ENCODE measurements around the gene RASSF3.
"Not testable (repeated sequence)": the region's sequence is repeated elsewhere in the genome, so short reads cannot be mapped to it uniquely, and the experiment has no call there.

The RASSF3 gene

DNA sequence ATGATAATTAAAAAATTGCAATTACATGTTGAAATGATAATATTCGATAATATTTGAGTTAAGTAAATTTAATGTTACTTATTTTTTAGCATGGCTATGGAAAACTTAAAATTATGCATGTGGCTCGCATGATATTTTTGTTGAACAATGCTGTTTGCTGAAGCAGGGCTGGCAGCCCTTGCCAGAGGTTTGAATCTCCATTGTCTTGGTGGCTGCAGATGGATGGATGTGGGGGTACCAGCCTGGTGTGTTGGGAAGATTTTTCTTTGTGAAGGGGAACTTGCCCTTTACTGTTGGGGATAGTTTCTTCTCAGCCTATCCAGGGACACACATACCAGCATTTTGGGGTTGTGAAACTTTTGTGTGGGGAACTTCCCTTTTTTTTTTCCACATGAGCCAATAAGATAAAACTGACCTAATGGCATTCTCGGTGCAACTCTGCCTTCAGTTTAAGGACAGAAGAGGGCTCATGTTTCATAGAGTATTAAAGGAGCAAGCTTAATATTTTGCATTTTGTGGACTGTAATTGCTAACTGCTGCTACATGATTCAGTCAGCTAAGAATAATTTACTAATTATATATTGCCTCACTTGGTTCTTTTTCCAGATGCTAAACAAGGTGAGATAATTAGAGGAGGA is 8.8 kb downstream of the RASSF3 start:
- Histone ChIP-seq H3K27me3 (ENCODE audit: control insufficient read depth, insufficient read depth, low read length) (no peaks in the 10 kb centered on the region), H3K4me1 (ENCODE audit: control insufficient read depth, insufficient read depth, low read length) (peaks cover 25% of the 10 kb centered on the region), H3K36me3 (ENCODE audit: control insufficient read depth, insufficient read depth, low read length) (no peaks in the 10 kb centered on the region; the same call in 1 of the 2 replicates), H3K9ac (ENCODE audit: low read depth, low read length) (no peak overlapping the region), H3K27ac (ENCODE audit: low read depth, low read length) (no peak overlapping the region), H3K4me3 (ENCODE audit: low read depth, low read length) (no peak overlapping the region), H3K9me3 (ENCODE audit: control insufficient read depth, insufficient read depth, low read length) (no peaks in the 10 kb centered on the region)

DNA sequence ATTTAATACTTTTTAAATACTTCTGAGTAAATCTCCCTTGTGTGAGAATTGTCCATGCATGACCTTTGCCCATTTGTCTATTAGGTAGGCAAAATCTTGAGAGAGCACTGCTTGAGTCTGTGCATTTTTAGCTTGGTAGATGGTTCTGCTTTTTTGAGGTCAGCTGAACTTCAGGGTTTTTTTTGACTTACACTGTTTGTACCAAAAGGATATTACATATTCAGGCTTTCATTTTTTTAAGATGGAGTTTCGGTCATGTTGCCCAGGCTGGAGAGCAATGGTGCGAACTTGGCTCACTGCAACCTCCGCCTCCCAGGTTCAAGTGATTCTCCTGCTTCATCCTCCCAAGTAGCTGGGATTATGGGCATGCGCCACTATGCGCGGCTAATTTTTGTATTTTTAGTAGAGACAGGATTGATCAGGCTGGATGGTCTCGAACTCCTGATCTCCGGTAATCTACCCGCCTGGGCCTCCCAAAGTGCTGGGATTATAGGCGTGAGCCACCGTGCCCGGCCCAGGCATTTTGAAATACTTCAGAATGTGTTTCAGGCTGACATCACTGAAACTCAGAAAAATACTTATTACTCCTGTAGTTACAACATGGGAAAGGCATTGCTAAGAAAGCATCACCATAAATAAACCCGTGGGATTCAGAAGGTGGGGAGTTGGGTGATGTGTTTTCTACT is 11.1 kb downstream of the RASSF3 start:
- H3K9me3 ChIP-seq (ENCODE audit: control insufficient read depth, insufficient read depth, low read length) = no peaks in the 10 kb centered on the region
- H3K36me3 ChIP-seq (ENCODE audit: control insufficient read depth, insufficient read depth, low read length) = no peaks in the 10 kb centered on the region
- H3K4me3 ChIP-seq (ENCODE audit: low read depth, low read length) = no peak overlapping the region
- no peak overlapping the region for H3K27ac ChIP-seq (ENCODE audit: low read depth, low read length)
- no peaks in the 10 kb centered on the region for H3K27me3 ChIP-seq (ENCODE audit: control insufficient read depth, insufficient read depth, low read length)
- peaks cover 33% of the 10 kb centered on the region for H3K4me1 ChIP-seq (ENCODE audit: control insufficient read depth, insufficient read depth, low read length)
- H3K9ac ChIP-seq (ENCODE audit: low read depth, low read length) = no peak overlapping the region

DNA sequence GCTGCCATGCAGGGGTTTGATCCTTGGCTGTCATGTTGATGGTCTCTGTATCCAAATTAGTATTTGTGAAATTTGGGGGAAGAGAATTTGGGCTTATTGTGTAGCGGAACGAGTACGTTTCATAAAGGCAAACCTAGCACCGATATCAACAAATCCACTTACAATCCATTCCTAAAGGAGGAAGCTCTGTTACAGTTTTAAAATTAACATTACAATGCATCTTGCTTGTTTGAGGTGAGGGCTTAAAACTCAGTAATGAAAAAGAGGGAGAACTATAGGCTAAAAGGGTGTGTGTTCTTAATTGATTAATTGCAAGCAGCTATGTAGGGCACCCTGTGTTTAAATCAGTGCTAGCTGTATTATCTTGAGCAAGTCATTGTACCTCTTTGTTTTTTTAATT is 13.7 kb downstream of the RASSF3 start:
- Histone ChIP-seq H3K27ac (ENCODE audit: low read depth, low read length) (peak overlapping the region; percentile 56), H3K4me3 (ENCODE audit: low read depth, low read length) (peak overlapping the region; percentile 15; the same call in 1 of the 2 replicates), H3K27me3 (ENCODE audit: control insufficient read depth, insufficient read depth, low read length) (no peaks in the 10 kb centered on the region), H3K9ac (ENCODE audit: low read depth, low read length) (no peak overlapping the region), H3K9me3 (ENCODE audit: control insufficient read depth, insufficient read depth, low read length) (no peaks in the 10 kb centered on the region), H3K36me3 (ENCODE audit: control insufficient read depth, insufficient read depth, low read length) (no peaks in the 10 kb centered on the region), H3K4me1 (ENCODE audit: control insufficient read depth, insufficient read depth, low read length) (peaks cover 40% of the 10 kb centered on the region)

DNA sequence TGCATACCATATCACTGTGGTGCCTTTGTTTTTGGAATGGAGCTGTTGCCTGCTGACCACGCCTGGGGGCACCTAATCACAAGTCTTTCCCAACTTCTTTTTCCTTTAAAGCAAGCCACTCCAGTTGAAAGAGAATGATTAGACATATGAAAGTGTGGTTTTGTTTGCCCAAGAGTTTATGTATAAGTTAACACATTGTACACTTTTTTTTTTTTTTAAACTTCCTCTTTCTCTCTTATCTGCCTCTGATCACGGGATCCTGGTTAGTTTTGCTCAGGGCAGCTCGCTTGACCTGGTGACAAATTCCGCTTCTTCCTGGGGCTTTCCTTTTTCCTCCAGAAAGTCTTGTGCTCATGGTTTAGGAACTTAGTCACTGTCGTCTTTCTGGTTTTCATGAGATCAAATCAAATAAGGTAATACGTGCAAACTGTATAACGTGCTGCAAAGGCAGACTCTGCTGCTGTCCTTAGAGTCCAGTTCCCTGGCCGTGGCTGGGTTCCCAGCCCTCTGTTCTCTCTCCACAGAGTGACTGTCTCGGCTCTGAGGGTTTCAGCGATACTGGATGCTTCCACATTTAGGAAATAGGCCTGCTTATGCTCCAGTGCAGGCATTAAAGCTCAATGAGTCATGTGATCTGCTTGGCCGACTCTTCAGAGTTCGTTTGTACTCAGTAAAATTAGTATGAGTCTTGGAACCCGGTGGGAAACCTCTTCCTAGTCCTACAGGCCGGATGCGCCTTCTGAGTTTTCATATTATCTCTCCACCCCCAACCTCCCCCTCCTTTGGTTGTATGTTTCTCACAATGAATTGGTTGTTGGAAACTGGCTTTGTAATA is 15.2 kb downstream of the RASSF3 start:
- H3K27me3 ChIP-seq (ENCODE audit: control insufficient read depth, insufficient read depth, low read length) = no peaks in the 10 kb centered on the region
- H3K27ac ChIP-seq (ENCODE audit: low read depth, low read length) = peak overlapping the region; percentile 48
- no peak overlapping the region; the same call in 1 of the 2 replicates for H3K9ac ChIP-seq (ENCODE audit: low read depth, low read length)
- 0 out of 2 replicates have a peak, but pooled peaks cover 6% of the 10 kb centered on the region for H3K36me3 ChIP-seq (ENCODE audit: control insufficient read depth, insufficient read depth, low read length)
- H3K4me1 ChIP-seq (ENCODE audit: control insufficient read depth, insufficient read depth, low read length) = peaks cover 36% of the 10 kb centered on the region
- H3K4me3 ChIP-seq (ENCODE audit: low read depth, low read length) = no peak overlapping the region
- no peaks in the 10 kb centered on the region for H3K9me3 ChIP-seq (ENCODE audit: control insufficient read depth, insufficient read depth, low read length)

DNA sequence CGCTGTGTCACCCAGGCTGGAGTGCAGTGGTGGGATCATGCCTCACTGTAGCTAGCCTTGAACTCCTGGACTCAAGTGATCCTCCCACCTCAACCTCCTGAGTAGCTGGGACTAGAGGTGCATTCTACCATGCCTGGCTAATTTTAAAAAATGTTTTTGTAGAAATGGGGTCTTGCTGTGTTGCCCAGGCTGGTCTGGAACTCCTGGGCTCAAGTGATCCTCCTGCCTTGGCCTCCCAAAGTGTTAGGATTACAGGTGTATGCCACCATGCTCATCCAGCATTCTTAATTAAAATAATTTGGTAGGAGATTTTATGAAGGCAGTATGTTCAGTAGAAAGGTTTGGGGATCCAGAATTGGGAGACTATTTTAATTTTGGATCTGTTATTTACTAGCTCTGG is 16.3 kb downstream of the RASSF3 start:
- not testable (repeated sequence) for H3K27me3 ChIP-seq (ENCODE audit: control insufficient read depth, insufficient read depth, low read length); H3K36me3 ChIP-seq (ENCODE audit: control insufficient read depth, insufficient read depth, low read length); H3K4me3 ChIP-seq (ENCODE audit: low read depth, low read length); H3K9me3 ChIP-seq (ENCODE audit: control insufficient read depth, insufficient read depth, low read length); H3K27ac ChIP-seq (ENCODE audit: low read depth, low read length); H3K9ac ChIP-seq (ENCODE audit: low read depth, low read length)
- peaks cover 36% of the 10 kb centered on the region for H3K4me1 ChIP-seq (ENCODE audit: control insufficient read depth, insufficient read depth, low read length)

DNA sequence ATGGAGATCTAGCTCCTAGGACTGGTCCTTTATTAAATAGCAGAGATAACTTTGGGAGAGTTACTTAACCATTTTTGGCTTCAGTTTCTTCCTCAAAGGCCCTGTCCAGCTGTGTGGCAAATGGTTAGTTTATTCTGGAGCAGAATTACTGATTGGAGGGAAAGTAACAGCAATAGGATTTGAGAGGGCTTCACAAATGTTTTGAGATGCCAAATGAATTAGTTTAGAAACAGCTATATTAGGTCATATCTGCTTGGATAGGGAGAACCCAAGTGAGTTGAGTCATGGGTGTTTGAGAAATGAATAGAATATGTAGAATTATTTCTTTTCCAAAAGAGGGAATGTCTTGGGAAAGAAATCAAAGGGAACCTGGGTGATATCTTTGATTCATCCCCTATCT is 17.5 kb downstream of the RASSF3 start:
- no peaks in the 10 kb centered on the region for H3K27me3 ChIP-seq (ENCODE audit: control insufficient read depth, insufficient read depth, low read length)
- no peaks in the 10 kb centered on the region for H3K9me3 ChIP-seq (ENCODE audit: control insufficient read depth, insufficient read depth, low read length)
- H3K36me3 ChIP-seq (ENCODE audit: control insufficient read depth, insufficient read depth, low read length) = 0 out of 2 replicates have a peak, but pooled peaks cover 6% of the 10 kb centered on the region
- H3K4me1 ChIP-seq (ENCODE audit: control insufficient read depth, insufficient read depth, low read length) = peaks cover 36% of the 10 kb centered on the region
- no peak overlapping the region for H3K4me3 ChIP-seq (ENCODE audit: low read depth, low read length)
- H3K9ac ChIP-seq (ENCODE audit: low read depth, low read length) = no peak overlapping the region
- no peak overlapping the region for H3K27ac ChIP-seq (ENCODE audit: low read depth, low read length)

DNA sequence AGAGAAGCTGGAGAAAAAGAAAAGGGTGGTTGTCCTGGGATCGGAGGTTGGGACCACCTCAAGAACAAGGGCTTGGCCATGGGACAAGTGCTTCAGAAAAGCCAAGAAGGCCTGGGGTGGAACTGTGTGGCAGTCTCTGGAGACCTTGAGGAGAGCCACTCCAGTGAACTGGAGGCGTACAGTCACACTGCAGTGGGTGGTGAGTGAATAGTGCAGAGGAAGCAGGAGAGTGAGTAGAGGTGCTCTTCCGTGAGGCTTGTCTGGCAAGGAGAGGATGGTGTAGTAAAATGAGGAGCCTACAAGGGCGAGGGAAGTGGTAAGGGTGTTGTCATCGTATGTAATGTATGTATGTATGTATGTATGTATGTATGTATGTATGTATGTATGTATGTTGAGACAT is 20.9 kb downstream of the RASSF3 start:
- H3K4me1 ChIP-seq (ENCODE audit: control insufficient read depth, insufficient read depth, low read length) = peaks cover 27% of the 10 kb centered on the region
- no peak overlapping the region for H3K9ac ChIP-seq (ENCODE audit: low read depth, low read length)
- H3K4me3 ChIP-seq (ENCODE audit: low read depth, low read length) = no peak overlapping the region
- no peaks in the 10 kb centered on the region for H3K27me3 ChIP-seq (ENCODE audit: control insufficient read depth, insufficient read depth, low read length)
- no peak overlapping the region for H3K27ac ChIP-seq (ENCODE audit: low read depth, low read length)
- no peaks in the 10 kb centered on the region for H3K9me3 ChIP-seq (ENCODE audit: control insufficient read depth, insufficient read depth, low read length)
- H3K36me3 ChIP-seq (ENCODE audit: control insufficient read depth, insufficient read depth, low read length) = peaks cover 6% of the 10 kb centered on the region; the same call in 1 of the 2 replicates

DNA sequence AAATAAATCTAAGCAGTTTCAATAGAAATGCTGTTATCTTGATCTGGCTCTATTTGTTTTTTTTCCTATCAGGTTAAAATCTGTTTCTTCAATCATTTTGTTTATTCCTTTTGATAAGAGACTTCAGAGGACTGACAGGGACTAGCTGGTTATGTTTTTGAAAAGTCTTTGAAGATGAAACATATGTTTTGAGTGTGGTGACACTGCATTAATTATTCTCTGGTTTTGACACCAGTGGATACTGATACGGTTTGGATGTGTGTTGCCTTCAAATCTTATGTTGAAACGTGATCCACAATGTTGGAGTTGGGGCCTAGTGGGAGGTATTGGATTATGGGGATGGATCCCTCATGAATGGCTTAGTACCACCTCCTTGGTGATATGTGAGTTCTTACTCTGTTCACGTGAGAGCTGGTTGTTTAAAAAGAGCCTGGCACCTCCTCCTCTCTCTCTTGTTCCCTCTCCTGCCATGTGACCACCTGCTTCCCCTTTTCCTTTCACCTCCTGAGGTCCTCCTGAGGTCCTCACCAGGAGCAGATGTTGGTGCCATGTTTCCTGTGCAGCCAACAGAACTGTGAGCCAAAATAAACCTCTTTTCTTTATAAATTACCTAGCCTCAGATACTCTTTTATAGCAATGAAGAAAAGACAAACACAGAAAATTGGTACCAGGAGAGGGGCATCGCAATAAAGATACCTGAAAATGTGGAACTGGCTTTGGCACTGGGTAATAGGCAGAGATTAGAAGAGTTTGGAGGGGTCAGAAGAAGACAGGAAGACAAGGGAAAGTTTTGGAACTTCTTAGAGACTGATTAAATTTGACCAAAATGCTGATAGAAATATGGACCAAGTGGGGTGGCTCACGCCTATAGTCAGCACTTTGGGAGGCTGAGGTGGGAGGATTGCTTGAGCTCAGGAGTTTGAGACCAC is 23.0 kb downstream of the RASSF3 start:
- H3K9me3 ChIP-seq (ENCODE audit: control insufficient read depth, insufficient read depth, low read length) = no peaks in the 10 kb centered on the region
- H3K4me3 ChIP-seq (ENCODE audit: low read depth, low read length) = no peak overlapping the region
- H3K27me3 ChIP-seq (ENCODE audit: control insufficient read depth, insufficient read depth, low read length) = no peaks in the 10 kb centered on the region
- no peak overlapping the region for H3K9ac ChIP-seq (ENCODE audit: low read depth, low read length)
- H3K4me1 ChIP-seq (ENCODE audit: control insufficient read depth, insufficient read depth, low read length) = peaks cover 23% of the 10 kb centered on the region
- H3K27ac ChIP-seq (ENCODE audit: low read depth, low read length) = no peak overlapping the region
- H3K36me3 ChIP-seq (ENCODE audit: control insufficient read depth, insufficient read depth, low read length) = peaks cover 6% of the 10 kb centered on the region; the same call in 1 of the 2 replicates

DNA sequence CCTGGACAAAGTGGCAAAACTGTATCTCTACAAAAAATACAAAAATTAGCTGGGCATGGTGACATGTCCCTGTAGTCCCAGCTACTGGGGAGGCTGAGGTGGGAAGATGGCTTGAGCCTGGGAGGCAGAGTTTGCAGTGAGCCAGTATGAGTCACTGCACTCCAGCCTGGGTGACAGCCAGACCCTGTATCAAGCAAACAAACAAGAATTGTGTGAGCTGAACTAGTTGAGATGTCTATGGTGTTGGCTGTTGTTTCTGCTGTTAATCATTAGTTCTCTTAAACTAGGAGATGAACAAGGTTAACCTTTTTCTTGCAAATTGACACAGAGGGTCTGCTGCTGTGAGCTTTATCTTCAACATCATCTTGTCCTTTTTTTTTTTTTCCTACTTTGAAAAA is 23.6 kb downstream of the RASSF3 start:
- H3K4me1 ChIP-seq (ENCODE audit: control insufficient read depth, insufficient read depth, low read length) = peaks cover 23% of the 10 kb centered on the region
- no peaks in the 10 kb centered on the region for H3K27me3 ChIP-seq (ENCODE audit: control insufficient read depth, insufficient read depth, low read length)
- peak overlapping the region; percentile 12 for H3K27ac ChIP-seq (ENCODE audit: low read depth, low read length)
- H3K4me3 ChIP-seq (ENCODE audit: low read depth, low read length) = no peak overlapping the region
- no peaks in the 10 kb centered on the region for H3K9me3 ChIP-seq (ENCODE audit: control insufficient read depth, insufficient read depth, low read length)
- H3K9ac ChIP-seq (ENCODE audit: low read depth, low read length) = no peak overlapping the region
- peaks cover 6% of the 10 kb centered on the region; the same call in 1 of the 2 replicates for H3K36me3 ChIP-seq (ENCODE audit: control insufficient read depth, insufficient read depth, low read length)

DNA sequence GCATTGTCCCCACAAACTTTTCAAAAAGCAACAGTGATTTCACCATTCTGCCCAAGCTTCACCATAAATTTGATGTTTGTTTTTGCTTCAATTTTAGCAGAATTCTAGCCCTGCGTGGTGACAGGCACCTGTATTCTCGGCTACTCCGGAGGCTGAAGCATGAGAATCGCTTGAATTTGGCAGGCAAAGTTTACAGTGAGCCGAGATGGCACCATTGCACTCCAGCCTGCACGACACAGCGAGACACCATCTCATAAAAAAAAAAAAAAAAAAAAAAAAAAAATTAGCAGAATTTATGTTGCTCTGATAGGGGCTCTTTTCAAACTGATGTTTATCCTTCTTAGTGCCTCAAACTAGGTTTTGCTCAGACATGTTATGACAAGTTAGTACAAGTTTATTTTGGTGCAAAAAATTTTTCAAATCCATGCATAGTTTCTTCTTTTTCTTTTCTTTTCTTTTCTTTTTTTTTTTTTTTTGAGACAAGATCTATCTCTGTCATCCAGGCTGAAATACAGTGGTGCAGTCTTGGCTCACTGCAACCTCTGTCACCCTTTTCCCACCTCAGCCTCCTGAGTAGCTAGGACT is 24.3 kb downstream of the RASSF3 start:
- H3K27me3 ChIP-seq (ENCODE audit: control insufficient read depth, insufficient read depth, low read length) = no peaks in the 10 kb centered on the region
- H3K4me3 ChIP-seq (ENCODE audit: low read depth, low read length) = no peak overlapping the region
- peaks cover 23% of the 10 kb centered on the region for H3K4me1 ChIP-seq (ENCODE audit: control insufficient read depth, insufficient read depth, low read length)
- peaks cover 6% of the 10 kb centered on the region; the same call in 1 of the 2 replicates for H3K36me3 ChIP-seq (ENCODE audit: control insufficient read depth, insufficient read depth, low read length)
- no peaks in the 10 kb centered on the region for H3K9me3 ChIP-seq (ENCODE audit: control insufficient read depth, insufficient read depth, low read length)
- peak overlapping the region; percentile 12 for H3K27ac ChIP-seq (ENCODE audit: low read depth, low read length)
- no peak overlapping the region for H3K9ac ChIP-seq (ENCODE audit: low read depth, low read length)
